PC-3 (cell line): ENCODE data around the gene CCSER2.

Experiments used
- CTCF ChIP-seq: fragments of 300-600 bp; sonication (generic); conservative IDR thresholded peaks from 2 replicates; pipeline ENCODE4 v1.5.1; 2017; ENCODE audit warnings: antibody characterized with exemption, low read depth, mild to moderate bottlenecking, low read length
- EZH2phosphoT487 ChIP-seq: fragments of 300-600 bp; sonication (generic); IDR thresholded peaks from 2 replicates; pipeline ENCODE4 v1.6.1; 2018; ENCODE audit warnings: mild to moderate bottlenecking, antibody characterized with exemption, low read length, borderline replicate concordance

- TF ChIP-seq EZH2phosphoT487, result no peak
- TF ChIP-seq CTCF, result no peak
Observed at GRCh38 chr10:84423719-84424118, 95.3 kb downstream of the CCSER2 start.
